HCT116 (cell line): ENCODE data around the gene MGRN1.

Experiments
- CTCF ChIP-seq, 3 experiments: fragments of 200-600 bp in 1 of 3; sonication (generic) in 1 of 3; IDR thresholded peaks in 2 of 3; conservative IDR thresholded peaks in 1 of 3; 2 replicates each; pipeline ENCODE4 v1.5.1; 2012 to 2017; ENCODE audit warnings: low read depth in 2 of 3, low read length in 2 of 3, antibody characterized with exemption in 1 of 3, borderline replicate concordance in 1 of 3, control low read depth in 1 of 3, mild to moderate bottlenecking in 1 of 3, mixed read lengths in 1 of 3, mixed run types in 1 of 3, moderate library complexity in 1 of 3; ENCODE audit not compliant: insufficient read depth in 1 of 3
- EZH2 ChIP-seq: fragments of 200-600 bp; sonication (generic); IDR thresholded peaks from 2 replicates; pipeline ENCODE4 v1.6.1; 2017; ENCODE audit warnings: antibody characterized with exemption, mixed run types
- EZH2phosphoT487 ChIP-seq: fragments of 200-600 bp; IDR thresholded peaks from 2 replicates; pipeline ENCODE4 v1.6.1; 2018; ENCODE audit warnings: antibody characterized with exemption, borderline replicate concordance
- POLR2A ChIP-seq: IDR thresholded peaks from 2 replicates; pipeline ENCODE4 v1.7.0; 2011; ENCODE audit warnings: borderline replicate concordance; ENCODE audit not compliant: insufficient read depth, insufficient read length; ENCODE audit errors: extremely low read depth
- POLR2AphosphoS5 ChIP-seq: IDR thresholded peaks from 2 replicates; pipeline ENCODE4 v1.6.1; 2011; ENCODE audit warnings: mild to moderate bottlenecking, low read depth, low read length, moderate library complexity
- RAD21 ChIP-seq: IDR thresholded peaks from 2 replicates; pipeline ENCODE4 v1.6.1; 2012; ENCODE audit warnings: low read depth, mild to moderate bottlenecking
- SIN3A ChIP-seq: IDR thresholded peaks from 2 replicates; pipeline ENCODE4 v1.6.1; 2012; ENCODE audit warnings: low read depth
- TCF7L2 ChIP-seq: IDR thresholded peaks from 2 replicates; pipeline ENCODE4 v1.7.0; 2011; ENCODE audit warnings: borderline replicate concordance, inconsistent platforms; ENCODE audit not compliant: insufficient read depth, insufficient read length; ENCODE audit errors: extremely low read depth
- YY1 ChIP-seq: IDR thresholded peaks from 2 replicates; pipeline ENCODE4 v1.6.1; 2011; ENCODE audit warnings: low read length, low read depth, moderate library complexity, mild to moderate bottlenecking; ENCODE audit not compliant: insufficient replicate concordance; ENCODE audit errors: extremely low read depth
- ZBTB33 ChIP-seq: IDR thresholded peaks from 2 replicates; pipeline ENCODE4 v1.6.1; 2011; ENCODE audit warnings: mild to moderate bottlenecking, low read length, moderate library complexity; ENCODE audit not compliant: insufficient replicate concordance; ENCODE audit errors: extremely low read depth
- ZNF274 ChIP-seq: fragments of 200-500 bp; sonication (Bioruptor generic); IDR thresholded peaks from 2 replicates; pipeline ENCODE4 v1.6.1; 2014; ENCODE audit warnings: mild to moderate bottlenecking, low read depth, low read length, inconsistent platforms
- TF ChIP-seq, protein P1 (sequence below): IDR thresholded peaks from 2 replicates; pipeline ENCODE4 v1.6.1; 2012; ENCODE audit warnings: low read depth

- TF ChIP-seq POLR2A: no peak
- no peak for TF ChIP-seq YY1
- TF ChIP-seq, protein P1, sequence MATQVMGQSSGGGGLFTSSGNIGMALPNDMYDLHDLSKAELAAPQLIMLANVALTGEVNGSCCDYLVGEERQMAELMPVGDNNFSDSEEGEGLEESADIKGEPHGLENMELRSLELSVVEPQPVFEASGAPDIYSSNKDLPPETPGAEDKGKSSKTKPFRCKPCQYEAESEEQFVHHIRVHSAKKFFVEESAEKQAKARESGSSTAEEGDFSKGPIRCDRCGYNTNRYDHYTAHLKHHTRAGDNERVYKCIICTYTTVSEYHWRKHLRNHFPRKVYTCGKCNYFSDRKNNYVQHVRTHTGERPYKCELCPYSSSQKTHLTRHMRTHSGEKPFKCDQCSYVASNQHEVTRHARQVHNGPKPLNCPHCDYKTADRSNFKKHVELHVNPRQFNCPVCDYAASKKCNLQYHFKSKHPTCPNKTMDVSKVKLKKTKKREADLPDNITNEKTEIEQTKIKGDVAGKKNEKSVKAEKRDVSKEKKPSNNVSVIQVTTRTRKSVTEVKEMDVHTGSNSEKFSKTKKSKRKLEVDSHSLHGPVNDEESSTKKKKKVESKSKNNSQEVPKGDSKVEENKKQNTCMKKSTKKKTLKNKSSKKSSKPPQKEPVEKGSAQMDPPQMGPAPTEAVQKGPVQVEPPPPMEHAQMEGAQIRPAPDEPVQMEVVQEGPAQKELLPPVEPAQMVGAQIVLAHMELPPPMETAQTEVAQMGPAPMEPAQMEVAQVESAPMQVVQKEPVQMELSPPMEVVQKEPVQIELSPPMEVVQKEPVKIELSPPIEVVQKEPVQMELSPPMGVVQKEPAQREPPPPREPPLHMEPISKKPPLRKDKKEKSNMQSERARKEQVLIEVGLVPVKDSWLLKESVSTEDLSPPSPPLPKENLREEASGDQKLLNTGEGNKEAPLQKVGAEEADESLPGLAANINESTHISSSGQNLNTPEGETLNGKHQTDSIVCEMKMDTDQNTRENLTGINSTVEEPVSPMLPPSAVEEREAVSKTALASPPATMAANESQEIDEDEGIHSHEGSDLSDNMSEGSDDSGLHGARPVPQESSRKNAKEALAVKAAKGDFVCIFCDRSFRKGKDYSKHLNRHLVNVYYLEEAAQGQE: no peak
- TF ChIP-seq RAD21: no peak
- TF ChIP-seq CTCF (IDR thresholded peaks at IDR 0.05 in 2 of 3, conservative IDR thresholded peaks at IDR 0.05 in 1 of 3; ENCODE audit: borderline replicate concordance in 1 of 3, insufficient read depth in 1 of 3, low read depth in 2 of 3, low read length in 2 of 3): no peak
- no peak for TF ChIP-seq SIN3A
- TF ChIP-seq EZH2: no peak
- TF ChIP-seq POLR2AphosphoS5: no peak
- TF ChIP-seq ZBTB33: no peak
- no peak for TF ChIP-seq EZH2phosphoT487
- TF ChIP-seq TCF7L2: no peak
- TF ChIP-seq ZNF274: no peak
Measured at GRCh38 chr16:4695473-4696171, 71.0 kb downstream of the MGRN1 start.
